Measurements from ENCODE around the gene IQCH. TPM values are rescaled to one million over a fixed set of nuclear protein-coding genes. Genes with fewer than 3 reads are reported as not detected.

The IQCH gene
- total and polyA plus RNA-seq, 9 of the 15 experiments (the other 6 are each of a cell fraction or from before 2014, with no cell fraction given), result 1.8 to 3.9 (median 2.7) TPM

- Histone ChIP-seq H3K36me3 (ENCODE audit: control insufficient read depth, insufficient read depth, low read length) (no peaks in the 10 kb centered on the region), H3K79me2 (ENCODE audit: control insufficient read depth, insufficient read depth, low read length) (no peaks in the 10 kb centered on the region), H3K4me1 (replicated peaks in 1 of 2; ENCODE audit: control insufficient read depth in 2 of 2, insufficient read depth in 2 of 2, low read length in 2 of 2) (peaks cover 4 to 15% of the 10 kb centered on the region in 2 experiments; a peak in 4 of 5 replicates), H3K4me3 (no peak overlapping the region), H3K4me2 (ENCODE audit: insufficient read depth, low read length) (peak overlapping the region; percentile 21; the same call in 1 of the 2 replicates), H3K9ac (ENCODE audit: insufficient read depth in 1 of 2, low read depth in 2 of 2, low read length in 2 of 2) (peak overlapping the region in 1 of 2 experiments; percentile 24; a peak in 1 of 4 replicates), H2AFZ (ENCODE audit: low read depth, low read length) (peak overlapping the region; percentile 64), H3K9me3 (replicated peaks; ENCODE audit: control insufficient read depth, insufficient read depth, low read depth, low read length) (no peaks in the 10 kb centered on the region), H3K27me3 (ENCODE audit: control insufficient read depth in 2 of 2, insufficient read depth in 2 of 2, low read length in 2 of 2) (no peaks in the 10 kb centered on the region), H4K20me1 (replicated peaks; ENCODE audit: control insufficient read depth, insufficient read depth, low read length) (no peaks in the 10 kb centered on the region), H3K9me1 (ENCODE audit: control insufficient read depth, insufficient read depth, low read length) (no peaks in the 10 kb centered on the region), H3K27ac (ENCODE audit: extremely low read depth, low read depth, low read length) (no peak overlapping the region)
- intact Hi-C loops (cut with micrococcal nuclease) (no loop called here), in situ Hi-C loops (cut with MboI) (no loop called here)
- 27% methylated on average over 11 of the region's 11 CpGs for WGBS (ENCODE audit: insufficient coverage, low coverage, missing lambda C conversion rate)
- DNase-seq (ENCODE audit: extremely low read depth in 1 of 4, low spot score in 3 of 4), result peak in 2 of 4 experiments; percentile 14 to 31
- BruUV-seq (replicated peaks), result no TSS peak
- CTCF ChIA-PET (ENCODE audit: low intra/inter-chr PET ratio), result no interaction called here
- peak; percentile 46; the same call in 1 of the 3 replicates for ATAC-seq
- TF ChIP-seq JUN (IDR thresholded peaks at IDR 0.05; ENCODE audit: borderline replicate concordance, low read depth, low read length) (0 out of 2 replicates have a peak, but pooled peaks have one; percentile 51), JUN (CRISPR knock-in tag; IDR thresholded peaks at IDR 0.05; ENCODE audit: borderline replicate concordance) (no peak), STAT5A (IDR thresholded peaks at IDR 0.05; ENCODE audit: borderline replicate concordance, low read length) (no peak), ATF3 (IDR thresholded peaks at IDR 0.05) (peak; percentile 55; the same call in 1 of the 2 replicates), ATF3 (CRISPR knock-in tag; conservative IDR thresholded peaks at IDR 0.05) (no peak), CREM (IDR thresholded peaks at IDR 0.05; ENCODE audit: low read depth) (0 out of 2 replicates have a peak, but pooled peaks have one; percentile 18), FOXK2 (conservative IDR thresholded peaks at IDR 0.05 in 1 of 2, IDR thresholded peaks at IDR 0.05 in 1 of 2; ENCODE audit: low read depth in 2 of 2) (peak in 1 of 2 experiments; percentile 20; a peak in 1 of 4 replicates), FOSL1 (tag; conservative IDR thresholded peaks at IDR 0.05) (peak; percentile 84), PKNOX1 (IDR thresholded peaks at IDR 0.05) (no peak), FOXA3 (CRISPR knock-in tag; conservative IDR thresholded peaks at IDR 0.05 in 1 of 2, IDR thresholded peaks at IDR 0.05 in 1 of 2) (0 out of 4 replicates have a peak, but pooled peaks have one; percentile 15 to 36), JUND (IDR thresholded peaks at IDR 0.05; ENCODE audit: borderline replicate concordance, low read depth, low read length) (peak; percentile 76), JUND (tag; IDR thresholded peaks at IDR 0.05; ENCODE audit: borderline replicate concordance, low read depth, low read length) (peak; percentile 67; the same call in 1 of the 3 replicates)
- POLR2A ChIA-PET, result interaction anchor here (0.6 to 1.4 kb wide), 4 partner anchors 14 to 418 kb away, joined by 3 to 5 read pairs (median 3); no protein-coding TSS in a partner anchor
- FAIRE-seq, result peak; percentile 35
These were observed 159.3 kb downstream of the IQCH start for GRCh38 chr15:67413770-67414390.

All from K562 (cell line).